H1 (cell line): ENCODE data around the gene MRPS34. TPM values are rescaled to one million over a fixed set of nuclear protein-coding genes. Genes with fewer than 3 reads are reported as not detected.

Source experiments
- CTCF ChIA-PET: fragments of 300-600 bp; sonication (Branson Sonifier 250); formaldehyde crosslinking; loops from one replicate; lab custom pipeline; 2021; ENCODE audit not compliant: partially characterized antibody; lab: Charles Lee
- POLR2A ChIA-PET: fragments of 300-600 bp; sonication (Branson Sonifier 250); formaldehyde crosslinking; loops from one replicate; lab custom pipeline; 2021; ENCODE audit warnings: inconsistent platforms; ENCODE audit not compliant: partially characterized antibody; lab: Charles Lee
- DNase-seq, 2 experiments: peaks; one replicate each; pipeline versions ENCODE4 v3.0.0 to v3.0.0-alpha.2; 2010 to 2022; ENCODE audit warnings: low spot score in 2 of 2, low read depth in 1 of 2, mixed read lengths in 1 of 2
- FAIRE-seq: peaks from 2 replicates; lab custom pipeline; 2011; peaks lifted over from hg19 to GRCh38; lab: Jason Lieb, UNC
- H2AFZ ChIP-seq: 2 replicates; pipeline ENCODE4 v1.8.1; 2012; ENCODE audit warnings: low read length, inconsistent platforms
- H2AK5ac ChIP-seq: 2 replicates; pipeline ENCODE4 v1.6.1; 2013; ENCODE audit warnings: low read depth, low read length
- H2BK120ac ChIP-seq: replicated peaks from 2 replicates; pipeline ENCODE3; 2013; ENCODE audit warnings: low read depth, low read length, inconsistent platforms
- H2BK12ac ChIP-seq: 2 replicates; pipeline ENCODE4 v1.6.1; 2013; ENCODE audit warnings: low read depth, low read length
- H2BK15ac ChIP-seq: 2 replicates; pipeline ENCODE4 v1.6.1; 2013; ENCODE audit warnings: low read length
- H2BK20ac ChIP-seq: 2 replicates; pipeline ENCODE4 v1.6.1; 2013; ENCODE audit warnings: low read length
- H2BK5ac ChIP-seq: 2 replicates; pipeline ENCODE4 v1.6.1; 2013; ENCODE audit warnings: low read depth, low read length
- H3K14ac ChIP-seq: 2 replicates; pipeline ENCODE4 v1.6.1; 2013; ENCODE audit warnings: inconsistent platforms; ENCODE audit not compliant: insufficient read length
- H3K18ac ChIP-seq: 2 replicates; pipeline ENCODE4 v1.6.1; 2013; ENCODE audit warnings: low read length; ENCODE audit errors: extremely low read depth
- H3K23ac ChIP-seq: 2 replicates; pipeline ENCODE4 v1.6.1; 2013; ENCODE audit warnings: inconsistent platforms; ENCODE audit not compliant: insufficient read length
- H3K23me2 ChIP-seq: 2 replicates; pipeline ENCODE4 v1.6.1; 2013; ENCODE audit warnings: low read depth, low read length
- H3K27ac ChIP-seq: 2 replicates; pipeline ENCODE4 v1.6.1; 2011; ENCODE audit warnings: low read depth, low read length, inconsistent platforms
- H3K27me3 ChIP-seq, 4 experiments: replicated peaks in 1 of 4; 1 replicate in 1 of 4; 2 replicates in 3 of 4; pipeline versions ENCODE4 v1.6.1 to v1.8.1; 2011 to 2013; ENCODE audit warnings: low read length in 3 of 4, mild to moderate bottlenecking in 3 of 4, inconsistent platforms in 2 of 4, mixed read lengths in 2 of 4, moderate library complexity in 1 of 4; ENCODE audit not compliant: control insufficient read depth in 3 of 4, insufficient read depth in 3 of 4; ENCODE audit errors: extremely low read depth in 1 of 4
- H3K36me3 ChIP-seq, 4 experiments: 2 replicates each; pipeline versions ENCODE4 v1.6.1 to v1.8.1; 2011 to 2013; ENCODE audit warnings: mild to moderate bottlenecking in 4 of 4, low read length in 3 of 4, moderate library complexity in 2 of 4, control low read depth in 1 of 4, inconsistent platforms in 1 of 4; ENCODE audit not compliant: insufficient read depth in 4 of 4, control insufficient read depth in 2 of 4
- H3K4ac ChIP-seq: replicated peaks from 2 replicates; pipeline ENCODE3; 2013; ENCODE audit warnings: low read length, low read depth, mixed read lengths, inconsistent platforms; ENCODE audit not compliant: insufficient read length
- H3K4me1 ChIP-seq, 4 experiments: replicated peaks in 1 of 4; 1 replicate in 1 of 4; 2 replicates in 3 of 4; pipeline versions ENCODE4 v1.6.1 to v1.8.1; 2011 to 2013; ENCODE audit warnings: low read length in 3 of 4, inconsistent platforms in 2 of 4, mixed read lengths in 1 of 4; ENCODE audit not compliant: insufficient read depth in 4 of 4, control insufficient read depth in 3 of 4
- H3K4me2 ChIP-seq, 2 experiments: 2 replicates each; pipeline versions ENCODE4 v1.6.1 to v1.8.1; 2011 to 2013; ENCODE audit warnings: low read depth in 2 of 2, low read length in 2 of 2, control low read depth in 1 of 2, inconsistent platforms in 1 of 2, mild to moderate bottlenecking in 1 of 2; ENCODE audit not compliant: insufficient read depth in 1 of 2
- H3K4me3 ChIP-seq, 4 experiments: fragments of 200-600, 300-600 bp in 1 of 4; sonication (generic), shearing (Covaris generic), sonication (Bioruptor Twin) in 1 of 4; 2 replicates each; pipeline versions ENCODE4 v1.5.1 to v1.8.1; 2011 to 2016; ENCODE audit warnings: low read length in 4 of 4, low read depth in 3 of 4, control low read depth in 2 of 4, inconsistent platforms in 2 of 4, mild to moderate bottlenecking in 2 of 4, mixed read lengths in 1 of 4, moderate library complexity in 1 of 4; ENCODE audit not compliant: insufficient read depth in 2 of 4; ENCODE audit errors: extremely low read depth in 1 of 4
- H3K56ac ChIP-seq: replicated peaks from 2 replicates; pipeline ENCODE3; 2013; ENCODE audit warnings: low read depth, mild to moderate bottlenecking, mixed read lengths, low read length, inconsistent platforms; ENCODE audit not compliant: insufficient read length
- H3K79me1 ChIP-seq: 2 replicates; pipeline ENCODE4 v1.6.1; 2013; ENCODE audit warnings: low read depth, low read length, control low read depth
- H3K79me2 ChIP-seq, 2 experiments: 2 replicates each; pipeline versions ENCODE4 v1.6.1 to v1.8.1; 2012 to 2013; ENCODE audit warnings: low read length in 2 of 2, mild to moderate bottlenecking in 2 of 2, inconsistent platforms in 1 of 2; ENCODE audit not compliant: insufficient read depth in 2 of 2, control insufficient read depth in 1 of 2
- H3K9ac ChIP-seq, 4 experiments: replicated peaks in 1 of 4; 1 replicate in 1 of 4; 2 replicates in 3 of 4; pipeline versions ENCODE4 v1.6.1 to v1.8.1; 2011 to 2013; ENCODE audit warnings: low read depth in 3 of 4, low read length in 3 of 4, control low read depth in 2 of 4, mild to moderate bottlenecking in 2 of 4, moderate library complexity in 2 of 4, inconsistent platforms in 1 of 4; ENCODE audit errors: extremely low read depth in 1 of 4
- H3K9me3 ChIP-seq, 2 experiments: 2 replicates each; pipeline versions ENCODE4 v1.6.1 to v1.8.1; 2012 to 2013; ENCODE audit warnings: mild to moderate bottlenecking in 2 of 2, moderate library complexity in 2 of 2, control low read depth in 1 of 2, inconsistent platforms in 1 of 2, low read depth in 1 of 2, low read length in 1 of 2, mixed read lengths in 1 of 2; ENCODE audit not compliant: insufficient read depth in 2 of 2
- H4K20me1 ChIP-seq, 2 experiments: replicated peaks in 1 of 2; 2 replicates each; pipeline versions ENCODE3 to v1.8.1; 2011 to 2013; ENCODE audit warnings: inconsistent platforms in 2 of 2, low read length in 2 of 2, mild to moderate bottlenecking in 1 of 2; ENCODE audit not compliant: insufficient read depth in 2 of 2, control insufficient read depth in 1 of 2
- H4K5ac ChIP-seq: 2 replicates; pipeline ENCODE4 v1.6.1; 2013; ENCODE audit warnings: low read length, low read depth, mixed read lengths, inconsistent platforms; ENCODE audit not compliant: insufficient read length
- H4K8ac ChIP-seq: 2 replicates; pipeline ENCODE4 v1.8.0; 2013; ENCODE audit warnings: mild to moderate bottlenecking, moderate library complexity, low read length, inconsistent platforms; ENCODE audit not compliant: insufficient read depth; ENCODE audit errors: extremely low read depth
- H4K91ac ChIP-seq: replicated peaks from 2 replicates; pipeline ENCODE3; 2013; ENCODE audit warnings: low read length, mixed read lengths, inconsistent platforms; ENCODE audit not compliant: insufficient read length
- CHD1 ChIP-seq: IDR thresholded peaks from 2 replicates; pipeline ENCODE4 v1.6.1; 2012; ENCODE audit warnings: low read depth, low read length, improper control_type of control experiment
- CTCF ChIP-seq, 3 experiments: IDR thresholded peaks; 1 replicate in 2 of 3; 2 replicates in 1 of 3; pipeline versions ENCODE4 v1.5.1 to v1.6.1; 2011; ENCODE audit warnings: low read length in 3 of 3, mild to moderate bottlenecking in 3 of 3, inconsistent platforms in 2 of 3, low read depth in 1 of 3, moderate library complexity in 1 of 3; ENCODE audit not compliant: insufficient read depth in 1 of 3; ENCODE audit errors: control extremely low read depth in 1 of 3
- KDM4A ChIP-seq: IDR thresholded peaks from one replicate; pipeline ENCODE4 v1.7.1; 2012; ENCODE audit warnings: low read depth, mild to moderate bottlenecking, moderate library complexity, low read length, inconsistent platforms; ENCODE audit not compliant: severe bottlenecking
- KDM5A ChIP-seq: fragments of 200-600 bp; IDR thresholded peaks from 2 replicates; pipeline ENCODE4 v1.7.1; 2012; ENCODE audit warnings: mild to moderate bottlenecking, low read length, inconsistent platforms, mixed read lengths
- MAX ChIP-seq: IDR thresholded peaks from 2 replicates; pipeline ENCODE4 v1.6.1; 2012; ENCODE audit warnings: inconsistent platforms
- TAF1 ChIP-seq: IDR thresholded peaks from 2 replicates; pipeline ENCODE4 v1.6.1; 2011; ENCODE audit warnings: mild to moderate bottlenecking, low read depth, low read length
- TBP ChIP-seq: IDR thresholded peaks from 2 replicates; pipeline ENCODE4 v1.6.1; 2011; ENCODE audit warnings: low read depth, low read length, improper control_type of control experiment
- TCF12 ChIP-seq: IDR thresholded peaks from 2 replicates; pipeline ENCODE4 v1.6.1; 2011; ENCODE audit warnings: low read depth, mild to moderate bottlenecking, low read length
- TEAD4 ChIP-seq: IDR thresholded peaks from 2 replicates; pipeline ENCODE4 v1.6.1; 2012; ENCODE audit warnings: low read depth, low read length, inconsistent platforms, mixed read lengths
- WGBS, 2 experiments: shearing (Covaris generic) in 1 of 2; methylation state at CpG; one replicate each; pipeline versions ENCODE4 v1.1.6 to v1.1.7; 2013 to 2015; ENCODE audit warnings: low lambda C conversion rate in 2 of 2, mixed read lengths in 2 of 2, inconsistent platforms in 1 of 2, low coverage in 1 of 2, missing lambda C conversion rate in 1 of 2; ENCODE audit not compliant: insufficient replicate concordance in 2 of 2, insufficient coverage in 1 of 2, insufficient read length in 1 of 2; ENCODE audit errors: extremely low coverage in 1 of 2, missing lambda C conversion rate in 1 of 2; 5-methylcytosine and 5-hydroxymethylcytosine counted together
- polyA plus RNA-seq, 7 experiments: library from polyadenylated mRNA; depleted of rRNA in 3 of 7; stranded (reverse) in 5 of 7; unstranded in 2 of 7; fragments of >200 nt in 5 of 7; fragments of 200-250 nt in 2 of 7; gene quantifications; 1 replicate in 5 of 7; 2 replicates in 1 of 7; 4 replicates in 1 of 7; pipeline versions ENCODE4 v1.2.1 to v1.2.3, GENCODE V29; 2011 to 2013; ENCODE audit warnings: missing spikeins in 2 of 7, mixed read lengths in 2 of 7
- total RNA-seq: library from RNA; stranded (reverse); fragmentation: NEBNext Ultra II Directional; extraction: Animal tissue kit (Norgen Biotek cat#: 25700); gene quantifications from 2 replicates; pipeline ENCODE4 v1.2.1, GENCODE V29; 2021

MRPS34 gene
- total and polyA plus RNA-seq, 2 of the 8 experiments (the other 6 are each of a cell fraction or from before 2014, with no cell fraction given): 168 to 252 TPM

- no peak overlapping the region for H4K5ac ChIP-seq
- H2BK120ac ChIP-seq: no peak overlapping the region
- H3K4me3 ChIP-seq: no peak overlapping the region
- H2BK20ac ChIP-seq: no peak overlapping the region
- no peak overlapping the region for H2AK5ac ChIP-seq
- FAIRE-seq: no peak
- no peak overlapping the region for H2AFZ ChIP-seq
- H3K4me1 ChIP-seq: no peaks in the 10 kb centered on the region
- no peaks in the 10 kb centered on the region for H3K23me2 ChIP-seq
- peaks cover 0 to 2% (median 0%) of the 10 kb centered on the region in 4 experiments; a peak in 3 of 7 replicates for H3K27me3 ChIP-seq
- H3K23ac ChIP-seq: no peak overlapping the region
- H3K56ac ChIP-seq: no peak overlapping the region
- no peaks in the 10 kb centered on the region for H3K79me2 ChIP-seq
- no peak overlapping the region for H4K91ac ChIP-seq
- H3K27ac ChIP-seq: no peak overlapping the region
- H3K79me1 ChIP-seq: peaks cover 1% of the 10 kb centered on the region; the same call in 1 of the 2 replicates
- no peak overlapping the region for H2BK12ac ChIP-seq
- peaks cover 4 to 13% of the 10 kb centered on the region in 2 experiments for H4K20me1 ChIP-seq
- DNase-seq: no peak
- WGBS, 2 experiments: 87% methylated on average over 22 of the region's 25 CpGs; no CpG with 5 or more reads in 1 of the 2 experiments
- no peak overlapping the region for H3K18ac ChIP-seq
- no peak overlapping the region for H2BK5ac ChIP-seq
- H2BK15ac ChIP-seq: no peak overlapping the region
- H3K9me3 ChIP-seq: no peaks in the 10 kb centered on the region
- H3K4me2 ChIP-seq: no peak overlapping the region
- no peak overlapping the region for H3K4ac ChIP-seq
- peak overlapping the region; percentile 36; the same call in 1 of the 2 replicates for H4K8ac ChIP-seq
- H3K14ac ChIP-seq: no peak overlapping the region
- no peak overlapping the region for H3K9ac ChIP-seq
- POLR2A ChIA-PET: interaction anchor here (1.0 to 1.5 kb wide), 2 partner anchors 29 to 32 kb away, joined by 3 to 4 read pairs; no protein-coding TSS in a partner anchor
- peaks cover 0 to 9% (median 4%) of the 10 kb centered on the region in 4 experiments; a peak in 5 of 8 replicates for H3K36me3 ChIP-seq
- CTCF ChIA-PET: interaction anchor here (1.5 kb wide), 1 partner anchor 9 kb away, joined by 7 read pairs; no protein-coding TSS in a partner anchor
- TF ChIP-seq TBP (no peak), TEAD4 (no peak), CTCF (IDR thresholded peaks at IDR 0.05; ENCODE audit: control extremely low read depth in 1 of 3, insufficient read depth in 1 of 3, low read depth in 1 of 3, low read length in 3 of 3) (no peak), MAX (no peak), TAF1 (no peak), TCF12 (no peak), CHD1 (no peak), KDM5A (no peak), KDM4A (no peak)
These were observed 47.4 kb upstream of the MRPS34 start for GRCh38 chr16:1820096-1820945.
